Measurements from ENCODE around the gene MRRF.

MRRF gene

DNA sequence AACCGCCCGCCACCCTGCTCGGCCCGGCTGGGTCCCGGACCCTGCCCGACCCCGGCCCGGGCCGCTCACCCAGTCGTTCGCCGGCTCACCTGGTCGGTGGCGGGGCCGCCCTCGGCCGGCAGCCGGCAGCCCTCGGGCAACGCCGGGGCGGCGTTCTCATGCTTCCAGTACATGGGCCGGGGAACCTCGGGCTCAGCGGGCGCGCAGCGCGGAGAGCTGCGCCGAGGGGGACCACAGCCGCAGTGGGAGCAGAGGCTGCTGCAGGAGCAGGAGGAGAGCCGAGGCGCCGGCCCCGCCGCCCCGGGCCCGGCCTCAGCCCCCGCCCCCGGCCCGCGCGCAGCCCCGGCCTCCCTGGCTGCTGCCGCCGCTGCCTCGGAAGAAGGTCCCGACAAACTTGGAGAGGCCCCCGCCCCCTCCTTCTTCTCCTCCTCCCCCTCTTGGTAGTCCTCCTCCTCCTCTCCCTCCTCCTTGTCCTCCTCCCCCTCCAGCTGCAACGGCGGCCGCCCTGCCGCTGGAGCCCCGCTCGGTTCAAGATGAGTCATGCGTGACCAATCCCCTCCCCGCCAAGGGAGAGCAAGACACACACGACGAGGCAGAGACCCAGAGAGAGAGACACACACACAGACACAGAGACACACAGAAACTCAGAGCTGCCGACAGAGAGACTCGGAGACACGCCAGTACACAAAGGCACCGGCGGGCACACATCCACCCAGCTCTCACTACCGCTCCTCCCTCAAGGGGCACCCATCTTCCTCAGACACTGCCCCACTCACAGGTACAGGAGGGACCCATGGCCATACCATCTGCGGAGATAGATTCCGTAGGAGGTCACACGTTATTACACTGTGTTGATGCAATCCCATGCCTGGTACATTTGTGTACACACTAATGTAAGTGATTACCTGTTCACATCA lies 35.9 kb upstream of the MRRF start, which contains the start of gene LHX6:
Gene LHX6, minus strand, starts transcription at position 390 of the 917 bp plus-strand sequence. Its CDS starts 217 bp downstream, at position 173.
- H3K4me3 ChIP-seq (ENCODE audit: insufficient read depth, low read depth, low read length, poor library complexity, severe bottlenecking) = no peak within 1 kb of the TSS
- DNase-seq = no peak
- no peaks in the 10 kb centered on the region for H3K4me1 ChIP-seq (ENCODE audit: control insufficient read depth, insufficient read depth, low read length, poor library complexity, severe bottlenecking)
- no peak within 1 kb of the TSS for H3K27ac ChIP-seq (ENCODE audit: insufficient read depth, low read length, poor library complexity, severe bottlenecking)
- peaks cover 25% of the 10 kb centered on the region for H3K27me3 ChIP-seq (replicated peaks; ENCODE audit: control insufficient read depth, insufficient read depth, low read length, poor library complexity, severe bottlenecking)
- H3K9me3 ChIP-seq (ENCODE audit: control insufficient read depth, low read length) = no peaks in the 10 kb centered on the region
- no peaks in the 10 kb centered on the region for H3K36me3 ChIP-seq (ENCODE audit: control insufficient read depth, insufficient read depth, low read length)

DNA sequence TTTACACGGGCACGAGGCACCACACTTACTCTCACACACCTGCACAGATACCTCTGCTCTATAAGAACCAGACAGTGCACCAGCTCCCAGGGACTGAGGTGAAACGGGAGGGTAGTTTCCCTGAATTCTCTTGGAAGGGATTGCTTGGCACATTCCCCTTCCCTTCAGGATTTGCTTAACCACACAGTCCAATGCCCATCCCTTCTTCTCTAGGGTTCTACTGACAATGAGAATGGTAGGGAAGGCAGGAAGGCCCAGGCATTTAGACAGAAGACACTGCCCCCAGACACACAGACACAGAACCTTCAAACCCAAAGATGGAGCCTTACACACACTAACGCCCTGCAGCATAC lies 35.2 kb upstream of the MRRF start:
- Histone ChIP-seq H3K27me3 (replicated peaks; ENCODE audit: control insufficient read depth, insufficient read depth, low read length, poor library complexity, severe bottlenecking) (peaks cover 25% of the 10 kb centered on the region), H3K4me1 (ENCODE audit: control insufficient read depth, insufficient read depth, low read length, poor library complexity, severe bottlenecking) (no peaks in the 10 kb centered on the region)

DNA sequence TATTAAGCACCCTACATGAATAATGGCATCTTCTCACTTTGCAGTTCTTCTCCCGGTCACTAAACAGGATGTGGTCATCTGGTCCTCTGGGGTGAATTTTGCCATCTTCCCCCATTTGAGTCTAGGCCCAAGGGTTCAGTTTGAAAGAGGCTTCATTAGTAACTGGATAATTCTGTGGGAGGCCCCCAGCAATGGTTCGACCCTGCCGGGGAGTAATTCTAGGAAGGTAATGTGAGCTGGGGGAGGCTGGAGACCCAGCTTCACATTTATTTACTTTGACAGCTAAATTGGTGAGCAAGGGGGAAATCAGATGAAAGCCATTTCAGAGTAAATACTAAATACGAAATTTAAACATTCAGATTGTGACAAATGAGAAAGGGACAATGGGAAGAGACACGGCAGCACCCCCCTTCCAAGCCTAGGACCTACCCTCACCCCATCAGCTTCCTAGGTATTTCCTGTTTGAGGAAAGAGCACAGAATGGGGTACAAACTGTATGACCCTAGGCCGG lies 31.8 kb upstream of the MRRF start:
- no peaks in the 10 kb centered on the region for H3K4me1 ChIP-seq (ENCODE audit: control insufficient read depth, insufficient read depth, low read length, poor library complexity, severe bottlenecking)
- H3K27ac ChIP-seq (ENCODE audit: insufficient read depth, low read length, poor library complexity, severe bottlenecking) = no peak overlapping the region
- H3K27me3 ChIP-seq (replicated peaks; ENCODE audit: control insufficient read depth, insufficient read depth, low read length, poor library complexity, severe bottlenecking) = peaks cover 15% of the 10 kb centered on the region
- H3K36me3 ChIP-seq (ENCODE audit: control insufficient read depth, insufficient read depth, low read length) = no peaks in the 10 kb centered on the region
- DNase-seq = no peak
- H3K9me3 ChIP-seq (ENCODE audit: control insufficient read depth, low read length) = no peaks in the 10 kb centered on the region
- H3K4me3 ChIP-seq (ENCODE audit: insufficient read depth, low read depth, low read length, poor library complexity, severe bottlenecking) = no peak overlapping the region

More for the DNA sequence above, 35.2 kb upstream of the MRRF start:
- Histone ChIP-seq H3K4me3 (ENCODE audit: insufficient read depth, low read depth, low read length, poor library complexity, severe bottlenecking) (no peak overlapping the region), H3K27ac (ENCODE audit: insufficient read depth, low read length, poor library complexity, severe bottlenecking) (no peak overlapping the region), H3K9me3 (ENCODE audit: control insufficient read depth, low read length) (no peaks in the 10 kb centered on the region), H3K36me3 (ENCODE audit: control insufficient read depth, insufficient read depth, low read length) (no peaks in the 10 kb centered on the region)
- DNase-seq = no peak

DNA sequence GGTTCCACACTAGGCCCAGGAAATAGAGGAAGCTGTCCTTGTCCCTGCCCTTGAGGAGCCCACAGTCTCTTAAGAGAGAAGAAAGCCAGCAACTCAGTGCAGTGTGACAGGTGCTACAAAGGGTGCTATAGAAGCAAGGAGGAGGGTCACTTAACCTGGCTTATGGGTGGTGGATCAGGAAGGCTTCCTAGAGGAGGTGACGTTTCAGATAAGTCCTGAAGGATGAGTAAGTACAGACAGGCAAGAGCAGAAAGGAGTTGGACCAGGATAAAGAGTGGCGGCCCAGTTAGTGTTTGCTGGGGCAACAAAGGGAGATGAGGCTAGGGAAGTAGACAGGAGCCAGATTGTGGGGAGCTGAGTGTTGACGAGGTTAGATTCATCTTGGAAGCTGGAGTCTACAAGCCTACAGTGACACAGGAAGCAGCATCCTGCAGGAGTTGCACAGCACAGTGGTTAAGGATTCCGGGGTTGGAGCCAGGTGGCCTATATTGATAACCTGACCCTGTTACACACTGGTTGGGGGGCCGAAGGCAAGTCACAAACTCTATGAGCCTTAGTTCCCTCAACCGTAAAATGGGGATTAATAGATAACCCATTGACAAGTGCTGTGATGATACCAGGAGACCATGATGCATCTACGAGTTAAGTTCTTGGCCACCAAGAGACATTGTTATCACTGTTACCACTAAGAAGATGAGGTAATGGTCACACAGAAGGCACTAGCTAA lies 30.5 kb upstream of the MRRF start:
- DNase-seq = no peak
- no peaks in the 10 kb centered on the region for H3K4me1 ChIP-seq (ENCODE audit: control insufficient read depth, insufficient read depth, low read length, poor library complexity, severe bottlenecking)
- H3K27me3 ChIP-seq (replicated peaks; ENCODE audit: control insufficient read depth, insufficient read depth, low read length, poor library complexity, severe bottlenecking) = peaks cover 10% of the 10 kb centered on the region
- no peaks in the 10 kb centered on the region for H3K9me3 ChIP-seq (ENCODE audit: control insufficient read depth, low read length)
- H3K27ac ChIP-seq (ENCODE audit: insufficient read depth, low read length, poor library complexity, severe bottlenecking) = no peak overlapping the region
- H3K4me3 ChIP-seq (ENCODE audit: insufficient read depth, low read depth, low read length, poor library complexity, severe bottlenecking) = no peak overlapping the region
- H3K36me3 ChIP-seq (ENCODE audit: control insufficient read depth, insufficient read depth, low read length) = no peaks in the 10 kb centered on the region

DNA sequence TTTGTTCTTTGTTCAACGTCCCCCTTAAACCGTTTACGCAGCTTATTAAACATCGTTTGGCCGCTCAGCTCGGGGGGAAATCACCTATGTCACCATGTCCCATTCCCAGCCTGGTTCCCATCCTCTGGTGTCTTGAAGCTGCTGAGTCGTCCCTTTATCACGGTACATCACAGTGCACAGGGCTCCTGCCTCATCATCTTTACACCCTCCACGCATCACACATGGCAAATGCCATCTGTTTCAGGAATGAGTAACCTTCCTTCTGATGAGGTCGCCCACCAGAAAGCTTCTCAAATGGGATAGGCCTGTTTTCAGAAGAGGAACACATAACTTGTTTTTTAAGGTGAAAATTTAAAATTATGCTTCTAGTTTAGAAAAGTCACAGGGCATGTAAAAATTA lies 28.0 kb upstream of the MRRF start:
- H3K27ac ChIP-seq (ENCODE audit: insufficient read depth, low read length, poor library complexity, severe bottlenecking) = no peak overlapping the region
- H3K36me3 ChIP-seq (ENCODE audit: control insufficient read depth, insufficient read depth, low read length) = peaks cover 13% of the 10 kb centered on the region
- no peaks in the 10 kb centered on the region for H3K27me3 ChIP-seq (replicated peaks; ENCODE audit: control insufficient read depth, insufficient read depth, low read length, poor library complexity, severe bottlenecking)
- no peak for DNase-seq
- no peaks in the 10 kb centered on the region for H3K4me1 ChIP-seq (ENCODE audit: control insufficient read depth, insufficient read depth, low read length, poor library complexity, severe bottlenecking)
- H3K9me3 ChIP-seq (ENCODE audit: control insufficient read depth, low read length) = no peaks in the 10 kb centered on the region
- no peak overlapping the region for H3K4me3 ChIP-seq (ENCODE audit: insufficient read depth, low read depth, low read length, poor library complexity, severe bottlenecking)

DNA sequence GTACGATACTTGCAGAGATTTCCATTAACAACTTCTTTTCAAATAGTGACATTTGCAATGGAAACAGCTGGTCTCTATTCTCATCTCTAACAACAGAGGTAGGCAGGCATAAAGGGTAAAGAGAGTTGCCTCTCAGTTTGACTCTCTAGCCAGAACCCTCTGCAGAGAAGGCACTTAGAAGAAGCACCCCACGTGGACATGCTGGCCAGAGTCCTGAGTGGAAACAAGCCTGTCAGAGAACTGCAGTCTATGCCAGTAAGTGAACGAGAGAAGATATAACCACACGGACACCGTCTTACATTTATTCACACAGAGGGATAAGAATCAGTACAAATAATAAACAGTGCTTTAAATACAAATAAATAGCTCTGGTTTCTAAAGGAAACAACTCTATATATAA lies 25.0 kb upstream of the MRRF start:
- Histone ChIP-seq H3K4me3 (ENCODE audit: insufficient read depth, low read depth, low read length, poor library complexity, severe bottlenecking) (no peak overlapping the region), H3K27ac (ENCODE audit: insufficient read depth, low read length, poor library complexity, severe bottlenecking) (no peak overlapping the region), H3K27me3 (replicated peaks; ENCODE audit: control insufficient read depth, insufficient read depth, low read length, poor library complexity, severe bottlenecking) (no peaks in the 10 kb centered on the region), H3K4me1 (ENCODE audit: control insufficient read depth, insufficient read depth, low read length, poor library complexity, severe bottlenecking) (no peaks in the 10 kb centered on the region), H3K9me3 (ENCODE audit: control insufficient read depth, low read length) (no peaks in the 10 kb centered on the region), H3K36me3 (ENCODE audit: control insufficient read depth, insufficient read depth, low read length) (peaks cover 41% of the 10 kb centered on the region)
- no peak for DNase-seq

DNA sequence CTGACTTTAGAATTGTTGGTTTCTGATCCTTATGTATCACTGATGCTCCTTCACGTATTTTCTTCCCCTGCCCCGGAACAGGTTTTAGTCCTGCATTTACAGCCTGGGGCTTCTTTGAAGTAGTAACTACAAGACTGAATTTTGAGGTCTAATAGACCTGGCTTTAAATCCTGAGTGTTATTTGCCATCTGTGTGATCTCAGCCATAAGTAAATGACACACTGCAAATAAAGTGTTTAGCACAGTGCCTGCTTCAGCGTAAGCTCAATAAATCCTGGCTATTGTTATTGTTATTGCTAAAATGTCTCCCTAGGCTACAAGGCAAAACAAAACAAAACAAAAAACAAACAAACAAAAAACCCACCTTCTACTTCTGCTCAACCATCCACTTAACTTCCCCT lies 20.3 kb upstream of the MRRF start:
- DNase-seq = no peak
- no peak overlapping the region for H3K4me3 ChIP-seq (ENCODE audit: insufficient read depth, low read depth, low read length, poor library complexity, severe bottlenecking)
- no peak overlapping the region for H3K27ac ChIP-seq (ENCODE audit: insufficient read depth, low read length, poor library complexity, severe bottlenecking)
- H3K27me3 ChIP-seq (replicated peaks; ENCODE audit: control insufficient read depth, insufficient read depth, low read length, poor library complexity, severe bottlenecking) = no peaks in the 10 kb centered on the region
- H3K4me1 ChIP-seq (ENCODE audit: control insufficient read depth, insufficient read depth, low read length, poor library complexity, severe bottlenecking) = no peaks in the 10 kb centered on the region
- H3K36me3 ChIP-seq (ENCODE audit: control insufficient read depth, insufficient read depth, low read length) = peaks cover 76% of the 10 kb centered on the region
- H3K9me3 ChIP-seq (ENCODE audit: control insufficient read depth, low read length) = no peaks in the 10 kb centered on the region

DNA sequence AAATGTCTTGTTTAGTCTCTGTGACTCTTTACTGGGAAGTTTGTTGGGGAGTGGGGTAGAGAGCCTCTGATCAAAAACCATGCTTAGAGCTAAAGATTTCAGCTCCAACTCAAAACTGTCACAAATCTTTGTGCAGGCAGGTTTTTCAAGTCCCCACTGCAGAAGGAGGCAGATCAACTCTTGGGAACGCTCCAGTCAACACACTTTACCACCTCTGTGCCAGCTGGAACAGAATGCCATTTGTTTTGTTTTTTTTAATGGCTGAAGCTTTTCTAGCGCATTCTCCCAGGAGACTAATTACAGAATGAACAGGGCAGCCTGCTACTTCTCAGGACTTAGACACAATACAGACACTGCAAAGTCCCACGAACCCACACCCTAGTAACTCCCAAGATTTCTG lies 18.0 kb upstream of the MRRF start:
- Histone ChIP-seq H3K4me1 (ENCODE audit: control insufficient read depth, insufficient read depth, low read length, poor library complexity, severe bottlenecking) (no peaks in the 10 kb centered on the region), H3K36me3 (ENCODE audit: control insufficient read depth, insufficient read depth, low read length) (peaks cover 75% of the 10 kb centered on the region), H3K27me3 (replicated peaks; ENCODE audit: control insufficient read depth, insufficient read depth, low read length, poor library complexity, severe bottlenecking) (no peaks in the 10 kb centered on the region), H3K9me3 (ENCODE audit: control insufficient read depth, low read length) (no peaks in the 10 kb centered on the region), H3K27ac (ENCODE audit: insufficient read depth, low read length, poor library complexity, severe bottlenecking) (no peak overlapping the region), H3K4me3 (ENCODE audit: insufficient read depth, low read depth, low read length, poor library complexity, severe bottlenecking) (no peak overlapping the region)
- DNase-seq = no peak

DNA sequence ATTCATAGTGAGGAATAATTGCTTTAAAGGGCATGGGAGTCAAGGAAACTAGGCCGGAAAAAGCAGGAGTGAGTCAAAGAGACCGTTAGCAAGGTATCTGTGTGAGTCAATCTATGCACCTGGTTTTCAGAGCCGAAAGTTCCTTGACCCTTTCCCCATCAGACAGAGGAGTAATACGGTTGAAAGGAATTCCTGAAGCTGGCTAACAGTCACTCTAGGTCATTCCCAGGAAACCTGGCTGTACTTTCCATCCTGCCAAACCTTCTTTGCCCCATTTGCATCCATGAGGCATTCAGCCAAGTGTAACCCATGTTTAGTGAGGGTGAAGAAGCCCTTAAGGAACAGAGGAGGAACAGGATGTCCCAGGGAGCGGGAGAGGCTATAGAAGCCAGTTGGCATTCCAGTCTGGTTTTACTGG lies 16.2 kb upstream of the MRRF start:
- no peak overlapping the region for H3K27ac ChIP-seq (ENCODE audit: insufficient read depth, low read length, poor library complexity, severe bottlenecking)
- H3K36me3 ChIP-seq (ENCODE audit: control insufficient read depth, insufficient read depth, low read length) = peaks cover 72% of the 10 kb centered on the region
- H3K4me3 ChIP-seq (ENCODE audit: insufficient read depth, low read depth, low read length, poor library complexity, severe bottlenecking) = no peak overlapping the region
- no peaks in the 10 kb centered on the region for H3K9me3 ChIP-seq (ENCODE audit: control insufficient read depth, low read length)
- H3K27me3 ChIP-seq (replicated peaks; ENCODE audit: control insufficient read depth, insufficient read depth, low read length, poor library complexity, severe bottlenecking) = no peaks in the 10 kb centered on the region
- H3K4me1 ChIP-seq (ENCODE audit: control insufficient read depth, insufficient read depth, low read length, poor library complexity, severe bottlenecking) = no peaks in the 10 kb centered on the region
- no peak for DNase-seq

DNA sequence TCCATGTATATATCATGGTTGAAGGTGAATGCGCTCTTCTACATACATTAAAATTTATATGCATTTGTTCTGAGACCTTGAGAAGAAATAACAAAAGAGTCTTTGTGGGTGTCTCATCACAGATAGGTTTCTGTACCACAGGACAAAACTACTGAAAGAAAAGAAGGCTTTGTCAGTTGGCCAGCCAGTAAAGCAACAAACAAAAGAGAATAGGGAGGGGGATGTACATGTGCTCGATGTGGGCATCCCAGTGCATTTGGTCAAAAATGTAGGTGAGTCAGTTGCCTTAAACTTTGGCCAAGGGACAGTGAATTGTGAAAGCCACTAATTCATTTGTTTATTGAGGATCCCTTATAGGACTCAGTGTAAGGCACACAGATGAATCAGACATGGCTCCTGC lies 13.3 kb upstream of the MRRF start:
- H3K4me1 ChIP-seq (ENCODE audit: control insufficient read depth, insufficient read depth, low read length, poor library complexity, severe bottlenecking) = no peaks in the 10 kb centered on the region
- H3K4me3 ChIP-seq (ENCODE audit: insufficient read depth, low read depth, low read length, poor library complexity, severe bottlenecking) = no peak overlapping the region
- H3K36me3 ChIP-seq (ENCODE audit: control insufficient read depth, insufficient read depth, low read length) = peaks cover 53% of the 10 kb centered on the region
- no peaks in the 10 kb centered on the region for H3K9me3 ChIP-seq (ENCODE audit: control insufficient read depth, low read length)
- no peak overlapping the region for H3K27ac ChIP-seq (ENCODE audit: insufficient read depth, low read length, poor library complexity, severe bottlenecking)
- no peaks in the 10 kb centered on the region for H3K27me3 ChIP-seq (replicated peaks; ENCODE audit: control insufficient read depth, insufficient read depth, low read length, poor library complexity, severe bottlenecking)
- DNase-seq = no peak
